NT2/D1 (cell line): ENCODE data around the gene KCTD15.

ENCODE experiments used
- DNase-seq: peaks from one replicate; pipeline ENCODE4 v3.0.0-alpha.2; 2011; ENCODE audit warnings: low read depth, low spot score
- H3K27me3 ChIP-seq: 2 replicates; pipeline ENCODE4 v1.6.0; 2011; ENCODE audit warnings: mild to moderate bottlenecking; ENCODE audit not compliant: insufficient read length, insufficient read depth
- H3K36me3 ChIP-seq: 2 replicates; pipeline ENCODE4 v1.6.1; 2011; ENCODE audit warnings: mild to moderate bottlenecking, low read length, mixed read lengths; ENCODE audit not compliant: insufficient read depth, insufficient read length
- H3K4me1 ChIP-seq: 2 replicates; pipeline ENCODE4 v1.5.1; 2011; ENCODE audit not compliant: insufficient read depth, insufficient read length
- H3K4me3 ChIP-seq: 2 replicates; pipeline ENCODE4 v1.5.1; 2011; ENCODE audit warnings: low read depth; ENCODE audit not compliant: insufficient read length
- H3K9ac ChIP-seq: 2 replicates; pipeline ENCODE4 v1.6.0; 2011; ENCODE audit warnings: low read depth; ENCODE audit not compliant: insufficient read length
- H3K9me3 ChIP-seq: 2 replicates; pipeline ENCODE4 v1.5.1; 2011; ENCODE audit warnings: mild to moderate bottlenecking, low read length; ENCODE audit not compliant: insufficient read depth
- SUZ12 ChIP-seq: IDR thresholded peaks from 2 replicates; pipeline ENCODE4 v1.6.1; 2011; ENCODE audit not compliant: insufficient read length, insufficient read depth; ENCODE audit errors: extremely low read depth
- YY1 ChIP-seq: IDR thresholded peaks from 2 replicates; pipeline ENCODE4 v1.6.1; 2011; ENCODE audit not compliant: insufficient read length, insufficient read depth
- ZNF274 ChIP-seq: IDR thresholded peaks from 2 replicates; pipeline ENCODE4 v1.6.1; 2011; ENCODE audit warnings: mild to moderate bottlenecking, low read depth, low read length

Gene KCTD15

GRCh38 chr19:33779849-33780248, 16.8 kb upstream of the KCTD15 start:
- TF ChIP-seq YY1 (no peak), SUZ12 (no peak)
- Histone ChIP-seq H3K36me3 (no peaks in the 10 kb centered on the region), H3K4me1 (peaks cover 3% of the 10 kb centered on the region), H3K4me3 (no peak overlapping the region), H3K9me3 (peaks cover 24% of the 10 kb centered on the region; the same call in 1 of the 2 replicates), H3K9ac (no peak overlapping the region), H3K27me3 (no peaks in the 10 kb centered on the region)
- no peak for DNase-seq

- DNase-seq = no peak
- no peak overlapping the region for H3K4me3 ChIP-seq
- peaks cover 24% of the 10 kb centered on the region; the same call in 1 of the 2 replicates for H3K9me3 ChIP-seq
- no peak overlapping the region for H3K9ac ChIP-seq
- no peak for TF ChIP-seq YY1
- H3K4me1 ChIP-seq = peaks cover 3% of the 10 kb centered on the region
- H3K36me3 ChIP-seq = no peaks in the 10 kb centered on the region
- no peaks in the 10 kb centered on the region for H3K27me3 ChIP-seq
These were observed 16.4 kb upstream of the KCTD15 start for GRCh38 chr19:33780251-33780650.

DNA sequence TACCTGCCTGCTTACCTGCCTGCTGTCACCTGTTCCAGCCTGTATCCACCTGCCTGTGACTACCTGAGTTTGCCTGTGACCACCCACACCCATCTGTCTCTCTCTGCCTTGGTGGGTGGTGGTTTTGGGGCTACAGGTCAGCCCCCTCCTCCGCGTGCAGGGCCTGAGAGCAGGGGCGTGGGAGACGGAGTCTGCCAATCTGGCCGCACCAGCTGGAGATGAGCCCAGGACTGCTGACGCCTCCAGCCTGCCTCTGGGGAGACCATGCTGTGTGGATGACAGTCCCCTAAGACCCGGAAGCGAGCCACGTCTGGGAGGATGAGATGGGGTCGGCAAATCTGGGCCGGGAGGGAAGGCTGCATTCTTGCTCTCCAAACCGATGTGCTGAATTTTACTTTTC, 15.9 kb upstream of the KCTD15 start:
- H3K4me1 ChIP-seq = peaks cover 3% of the 10 kb centered on the region
- H3K4me3 ChIP-seq = no peak overlapping the region
- H3K27me3 ChIP-seq = no peaks in the 10 kb centered on the region
- no peak for DNase-seq
- no peak overlapping the region for H3K9ac ChIP-seq
- peaks cover 24% of the 10 kb centered on the region; the same call in 1 of the 2 replicates for H3K9me3 ChIP-seq
- TF ChIP-seq SUZ12 (no peak), YY1 (no peak), ZNF274 (no peak)
- no peaks in the 10 kb centered on the region for H3K36me3 ChIP-seq

DNA sequence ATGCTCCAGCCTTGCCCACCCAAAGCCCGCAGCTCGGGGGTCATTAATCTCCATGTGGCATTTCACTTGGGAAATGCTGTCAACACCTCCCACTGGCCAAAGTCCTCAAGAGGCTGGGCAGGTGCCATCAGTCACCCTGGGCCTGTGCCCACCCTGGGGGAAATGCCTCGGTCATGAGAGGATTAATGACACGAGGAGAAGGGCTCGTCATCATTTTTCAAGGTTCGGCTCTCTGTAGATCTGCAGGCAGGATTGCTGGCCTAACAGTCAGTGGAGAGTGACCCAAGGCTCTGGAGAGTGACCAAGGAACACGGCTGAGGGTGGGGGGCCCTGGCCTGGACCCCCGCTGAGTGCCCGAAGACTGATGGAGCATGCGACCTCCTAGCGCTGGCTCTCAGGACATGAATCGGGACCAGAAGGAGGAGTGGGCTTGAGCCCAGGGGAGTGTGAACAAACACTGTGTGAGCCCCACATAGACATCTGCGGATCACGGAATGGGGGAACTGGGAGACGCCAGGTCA, 15.2 kb upstream of the KCTD15 start:
- Histone ChIP-seq H3K9me3 (peaks cover 24% of the 10 kb centered on the region; the same call in 1 of the 2 replicates), H3K27me3 (no peaks in the 10 kb centered on the region), H3K36me3 (no peaks in the 10 kb centered on the region), H3K4me3 (no peak overlapping the region), H3K9ac (no peak overlapping the region), H3K4me1 (peaks cover 3% of the 10 kb centered on the region)
- no peak for DNase-seq
- TF ChIP-seq YY1 (no peak), SUZ12 (no peak), ZNF274 (no peak)

DNA sequence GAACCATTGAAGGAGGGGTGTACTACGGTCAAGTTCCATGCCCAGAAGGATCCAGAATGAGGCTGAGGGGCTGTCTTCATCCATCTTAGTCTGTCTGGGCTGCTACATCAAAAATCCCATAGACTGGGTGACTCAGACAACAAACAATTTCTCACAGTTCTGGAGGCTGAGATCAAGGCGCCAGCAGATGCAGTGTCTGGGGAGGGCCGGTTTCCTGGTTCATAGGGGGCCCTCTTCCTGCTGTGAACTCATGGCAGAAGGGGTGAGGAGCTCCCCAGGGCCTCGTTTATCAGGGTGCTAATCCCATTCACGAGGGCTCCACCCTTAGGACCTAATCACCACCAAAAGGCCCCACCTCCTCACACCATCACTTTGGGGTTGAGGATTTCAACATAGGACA, 14.7 kb upstream of the KCTD15 start:
- Histone ChIP-seq H3K36me3 (no peaks in the 10 kb centered on the region), H3K27me3 (no peaks in the 10 kb centered on the region), H3K9me3 (peaks cover 19% of the 10 kb centered on the region; the same call in 1 of the 2 replicates), H3K4me1 (peaks cover 3% of the 10 kb centered on the region), H3K4me3 (no peak overlapping the region), H3K9ac (no peak overlapping the region)
- TF ChIP-seq SUZ12 (no peak), ZNF274 (no peak), YY1 (no peak)
- DNase-seq = no peak

- H3K36me3 ChIP-seq = no peaks in the 10 kb centered on the region
- H3K9ac ChIP-seq = no peak overlapping the region
- no peaks in the 10 kb centered on the region for H3K4me1 ChIP-seq
- H3K27me3 ChIP-seq = no peaks in the 10 kb centered on the region
- H3K4me3 ChIP-seq = no peak overlapping the region
- TF ChIP-seq ZNF274 (no peak), SUZ12 (no peak), YY1 (no peak)
- H3K9me3 ChIP-seq = no peaks in the 10 kb centered on the region; the same call in 1 of the 2 replicates
- DNase-seq = no peak
These were observed 12.2 kb upstream of the KCTD15 start for GRCh38 chr19:33784432-33784831.

- Histone ChIP-seq H3K36me3 (no peaks in the 10 kb centered on the region), H3K4me1 (no peaks in the 10 kb centered on the region), H3K9me3 (no peaks in the 10 kb centered on the region), H3K4me3 (no peak overlapping the region), H3K27me3 (no peaks in the 10 kb centered on the region), H3K9ac (no peak overlapping the region)
- no peak for DNase-seq
- TF ChIP-seq SUZ12 = no peak
- no peak for TF ChIP-seq YY1
- TF ChIP-seq ZNF274 = no peak
These were observed 10.9 kb upstream of the KCTD15 start for GRCh38 chr19:33785795-33786194.

GRCh38 chr19:33788676-33789075, 8.0 kb upstream of the KCTD15 start:
- Histone ChIP-seq H3K9ac (no peak overlapping the region), H3K4me1 (no peaks in the 10 kb centered on the region), H3K27me3 (no peaks in the 10 kb centered on the region), H3K36me3 (no peaks in the 10 kb centered on the region), H3K9me3 (no peaks in the 10 kb centered on the region), H3K4me3 (no peak overlapping the region)
- DNase-seq = no peak
- no peak for TF ChIP-seq SUZ12
